WTC11 (cell line): ENCODE data around the gene PSORS1C1. TPM values are rescaled to one million over a fixed set of nuclear protein-coding genes. Genes with fewer than 3 reads are reported as not detected.

Experiments
- AFF4 ChIP-seq: sonication (generic); formaldehyde crosslinking; IDR thresholded peaks from 2 replicates; pipeline ENCODE4 v1.8.1; 2023; ENCODE audit warnings: mild to moderate bottlenecking, missing genetic modification reagents, borderline replicate concordance
- ATF1 ChIP-seq: sonication (generic); formaldehyde crosslinking; IDR thresholded peaks from 2 replicates; pipeline ENCODE4 v1.8.1; 2023; ENCODE audit warnings: mild to moderate bottlenecking, moderate library complexity, missing genetic modification reagents
- CBFB ChIP-seq: sonication (generic); formaldehyde crosslinking; IDR thresholded peaks from 2 replicates; pipeline ENCODE4 v1.8.1; 2022; ENCODE audit warnings: mild to moderate bottlenecking, low read depth, missing genetic modification reagents
- ELF4 ChIP-seq: sonication (generic); formaldehyde crosslinking; IDR thresholded peaks from 2 replicates; pipeline ENCODE4 v1.8.1; 2022; ENCODE audit warnings: low read depth, mild to moderate bottlenecking, moderate library complexity, missing genetic modification reagents
- ETV6 ChIP-seq: sonication (generic); formaldehyde crosslinking; IDR thresholded peaks from 2 replicates; pipeline ENCODE4 v1.8.1; 2022; ENCODE audit warnings: mild to moderate bottlenecking, missing genetic modification reagents
- FOXK1 ChIP-seq: sonication (generic); formaldehyde crosslinking; IDR thresholded peaks from 2 replicates; pipeline ENCODE4 v1.8.0; 2022; ENCODE audit warnings: mild to moderate bottlenecking, moderate library complexity, missing genetic modification reagents
- GRHL2 ChIP-seq: fragments of 250-450 bp; sonication (Bioruptor Pico); IDR thresholded peaks from 2 replicates; pipeline ENCODE4 v1.8.0; 2022; ENCODE audit warnings: mild to moderate bottlenecking, moderate library complexity; ENCODE audit not compliant: insufficient replicate concordance, severe bottlenecking
- KAT7 ChIP-seq: sonication (generic); formaldehyde crosslinking; IDR thresholded peaks from 2 replicates; pipeline ENCODE4 v1.8.1; 2023; ENCODE audit warnings: missing genetic modification reagents, mild to moderate bottlenecking, borderline replicate concordance
- NFYB ChIP-seq: sonication (generic); formaldehyde crosslinking; conservative IDR thresholded peaks from 2 replicates; pipeline ENCODE4 v1.8.0; 2022; ENCODE audit warnings: low read depth, missing genetic modification reagents
- NR1H2 ChIP-seq: sonication (generic); formaldehyde crosslinking; IDR thresholded peaks from 2 replicates; pipeline ENCODE4 v1.9.0; 2021; ENCODE audit warnings: mild to moderate bottlenecking, moderate library complexity, missing genetic modification reagents
- OVOL2 ChIP-seq: fragments of 250-450 bp; sonication (Bioruptor Pico); IDR thresholded peaks from 2 replicates; pipeline ENCODE4 v1.9.0; 2021; ENCODE audit warnings: mild to moderate bottlenecking, borderline replicate concordance
- RELA ChIP-seq: sonication (generic); formaldehyde crosslinking; IDR thresholded peaks from 2 replicates; pipeline ENCODE4 v1.8.1; 2022; ENCODE audit warnings: missing genetic modification reagents, mild to moderate bottlenecking, borderline replicate concordance
- SMAD3 ChIP-seq: sonication (generic); formaldehyde crosslinking; IDR thresholded peaks from 2 replicates; pipeline ENCODE4 v1.8.0; 2022; ENCODE audit warnings: missing genetic modification reagents, mild to moderate bottlenecking, borderline replicate concordance
- SMAD4 ChIP-seq: sonication (generic); formaldehyde crosslinking; IDR thresholded peaks from 2 replicates; pipeline ENCODE4 v1.8.0; 2022; ENCODE audit warnings: mild to moderate bottlenecking, missing genetic modification reagents
- SP1 ChIP-seq: sonication (generic); formaldehyde crosslinking; conservative IDR thresholded peaks from 2 replicates; pipeline ENCODE4 v1.8.1; 2022; ENCODE audit warnings: missing genetic modification reagents
- TEAD1 ChIP-seq: sonication (generic); formaldehyde crosslinking; IDR thresholded peaks from 2 replicates; pipeline ENCODE4 v1.8.0; 2022; ENCODE audit warnings: mild to moderate bottlenecking, missing genetic modification reagents
- TEAD4 ChIP-seq: sonication (generic); formaldehyde crosslinking; IDR thresholded peaks from 2 replicates; pipeline ENCODE4 v1.8.0; 2022; ENCODE audit warnings: mild to moderate bottlenecking, missing genetic modification reagents
- ZNF121 ChIP-seq: sonication (generic); formaldehyde crosslinking; IDR thresholded peaks from 2 replicates; pipeline ENCODE4 v1.8.0; 2023; ENCODE audit warnings: missing genetic modification reagents
- ZNF138 ChIP-seq: sonication (generic); formaldehyde crosslinking; conservative IDR thresholded peaks from 2 replicates; pipeline ENCODE4 v1.8.1; 2022; ENCODE audit warnings: mild to moderate bottlenecking, moderate library complexity, missing genetic modification reagents
- ZNF219 ChIP-seq: sonication (generic); formaldehyde crosslinking; IDR thresholded peaks from 2 replicates; pipeline ENCODE4 v1.8.0; 2023; ENCODE audit warnings: missing genetic modification reagents, mild to moderate bottlenecking, borderline replicate concordance
- ZNF263 ChIP-seq: sonication (generic); formaldehyde crosslinking; IDR thresholded peaks from 2 replicates; pipeline ENCODE4 v1.8.1; 2022; ENCODE audit warnings: low read depth, mild to moderate bottlenecking, moderate library complexity, missing genetic modification reagents
- ZNF281 ChIP-seq: sonication (generic); formaldehyde crosslinking; IDR thresholded peaks from 2 replicates; pipeline ENCODE4 v1.8.0; 2023; ENCODE audit warnings: mild to moderate bottlenecking, missing genetic modification reagents
- ZNF396 ChIP-seq: fragments of 250-450 bp; sonication (Bioruptor Pico); IDR thresholded peaks from 2 replicates; pipeline ENCODE4 v1.8.0; 2021; ENCODE audit warnings: mild to moderate bottlenecking, moderate library complexity, borderline replicate concordance
- ZNF416 ChIP-seq: fragments of 250-450 bp; sonication (Bioruptor Pico); IDR thresholded peaks from 2 replicates; pipeline ENCODE4 v1.9.0; 2021; ENCODE audit warnings: mild to moderate bottlenecking, inconsistent platforms
- ZNF423 ChIP-seq: fragments of 250-450 bp; sonication (Bioruptor Pico); IDR thresholded peaks from 2 replicates; pipeline ENCODE4 v2.1.2; 2022; ENCODE audit warnings: mild to moderate bottlenecking, moderate library complexity
- total RNA-seq: library from RNA; stranded (reverse); gene quantifications from 3 replicates; pipeline ENCODE4 v1.2.3, GENCODE V29; 2021
- TF ChIP-seq, protein P1 (sequence below): sonication (generic); formaldehyde crosslinking; IDR thresholded peaks from 2 replicates; pipeline ENCODE4 v1.8.0; 2023; ENCODE audit warnings: missing genetic modification reagents
- TF ChIP-seq, protein P2 (sequence below): sonication (generic); formaldehyde crosslinking; IDR thresholded peaks from 2 replicates; pipeline ENCODE4 v1.8.1; 2022; ENCODE audit warnings: mild to moderate bottlenecking, missing genetic modification reagents, moderate library complexity, borderline replicate concordance
- TF ChIP-seq, protein P3 (sequence below): sonication (generic); formaldehyde crosslinking; IDR thresholded peaks from 2 replicates; pipeline ENCODE4 v1.8.1; 2023; ENCODE audit warnings: mild to moderate bottlenecking, missing genetic modification reagents, moderate library complexity
- TF ChIP-seq, protein P4 (sequence below): fragments of 250-450 bp; sonication (Bioruptor Pico); IDR thresholded peaks from 2 replicates; pipeline ENCODE4 v1.9.0; 2021; ENCODE audit warnings: moderate library complexity, mild to moderate bottlenecking, inconsistent platforms, borderline replicate concordance

PSORS1C1 gene
- total RNA-seq, 1 experiment from 2014 or later: 0.66 TPM

DNA sequence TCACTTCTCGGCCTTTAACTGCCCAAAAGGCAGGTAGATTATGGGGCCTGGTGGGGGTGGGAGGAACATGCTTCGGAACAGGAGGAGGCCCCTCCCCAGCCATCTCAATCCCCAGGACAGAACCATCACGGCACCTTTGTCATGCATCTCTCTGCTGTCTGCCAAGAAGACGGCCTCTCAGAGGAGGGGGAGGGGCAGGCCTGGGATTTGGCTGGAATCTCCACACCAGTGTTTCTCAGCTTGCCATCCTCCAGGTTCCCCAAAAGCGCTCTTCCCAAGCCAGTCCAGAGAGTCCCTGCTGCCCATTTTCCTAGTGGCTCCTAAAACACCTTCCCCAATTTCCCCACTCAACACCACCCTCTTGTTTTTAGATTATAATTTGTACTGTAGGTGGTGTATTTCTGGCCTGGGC lies 58.4 kb downstream of the PSORS1C1 start (continued):
- TF ChIP-seq GRHL2 (CRISPR knock-in tag) (no peak), ZNF281 (peak; percentile 99), ZNF423 (CRISPR knock-in tag) (peak; percentile 43; the same call in 1 of the 2 replicates), ATF1 (CRISPR knock-in tag) (no peak), AFF4 (CRISPR knock-in tag) (peak; percentile 67; the same call in 1 of the 2 replicates), OVOL2 (CRISPR knock-in tag) (no peak), NR1H2 (CRISPR knock-in tag) (no peak), FOXK1 (CRISPR knock-in tag) (peak; percentile 69; the same call in 1 of the 2 replicates), SMAD4 (CRISPR knock-in tag) (peak; percentile 58; the same call in 1 of the 2 replicates), SMAD3 (CRISPR knock-in tag) (no peak), KAT7 (no peak), TEAD1 (peak; percentile 97), ETV6 (CRISPR knock-in tag) (peak; percentile 88), RELA (no peak), NFYB (CRISPR knock-in tag) (no peak), TEAD4 (CRISPR knock-in tag) (no peak), ZNF396 (CRISPR knock-in tag) (no peak), ZNF219 (CRISPR knock-in tag) (no peak), ZNF263 (CRISPR knock-in tag) (no peak), CBFB (no peak), ZNF138 (CRISPR knock-in tag) (no peak), ELF4 (CRISPR knock-in tag) (no peak), SP1 (CRISPR knock-in tag) (no peak; the same call in 1 of the 2 replicates), ZNF416 (CRISPR knock-in tag) (no peak), ZNF121 (CRISPR knock-in tag) (no peak)
- TF ChIP-seq, protein P1, sequence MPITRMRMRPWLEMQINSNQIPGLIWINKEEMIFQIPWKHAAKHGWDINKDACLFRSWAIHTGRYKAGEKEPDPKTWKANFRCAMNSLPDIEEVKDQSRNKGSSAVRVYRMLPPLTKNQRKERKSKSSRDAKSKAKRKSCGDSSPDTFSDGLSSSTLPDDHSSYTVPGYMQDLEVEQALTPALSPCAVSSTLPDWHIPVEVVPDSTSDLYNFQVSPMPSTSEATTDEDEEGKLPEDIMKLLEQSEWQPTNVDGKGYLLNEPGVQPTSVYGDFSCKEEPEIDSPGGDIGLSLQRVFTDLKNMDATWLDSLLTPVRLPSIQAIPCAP: peak; percentile 81
- TF ChIP-seq, protein P2, sequence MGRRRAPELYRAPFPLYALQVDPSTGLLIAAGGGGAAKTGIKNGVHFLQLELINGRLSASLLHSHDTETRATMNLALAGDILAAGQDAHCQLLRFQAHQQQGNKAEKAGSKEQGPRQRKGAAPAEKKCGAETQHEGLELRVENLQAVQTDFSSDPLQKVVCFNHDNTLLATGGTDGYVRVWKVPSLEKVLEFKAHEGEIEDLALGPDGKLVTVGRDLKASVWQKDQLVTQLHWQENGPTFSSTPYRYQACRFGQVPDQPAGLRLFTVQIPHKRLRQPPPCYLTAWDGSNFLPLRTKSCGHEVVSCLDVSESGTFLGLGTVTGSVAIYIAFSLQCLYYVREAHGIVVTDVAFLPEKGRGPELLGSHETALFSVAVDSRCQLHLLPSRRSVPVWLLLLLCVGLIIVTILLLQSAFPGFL (CRISPR knock-in tag): no peak
- TF ChIP-seq, protein P3, sequence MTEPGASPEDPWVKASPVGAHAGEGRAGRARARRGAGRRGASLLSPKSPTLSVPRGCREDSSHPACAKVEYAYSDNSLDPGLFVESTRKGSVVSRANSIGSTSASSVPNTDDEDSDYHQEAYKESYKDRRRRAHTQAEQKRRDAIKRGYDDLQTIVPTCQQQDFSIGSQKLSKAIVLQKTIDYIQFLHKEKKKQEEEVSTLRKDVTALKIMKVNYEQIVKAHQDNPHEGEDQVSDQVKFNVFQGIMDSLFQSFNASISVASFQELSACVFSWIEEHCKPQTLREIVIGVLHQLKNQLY (CRISPR knock-in tag): no peak
- TF ChIP-seq, protein P4, sequence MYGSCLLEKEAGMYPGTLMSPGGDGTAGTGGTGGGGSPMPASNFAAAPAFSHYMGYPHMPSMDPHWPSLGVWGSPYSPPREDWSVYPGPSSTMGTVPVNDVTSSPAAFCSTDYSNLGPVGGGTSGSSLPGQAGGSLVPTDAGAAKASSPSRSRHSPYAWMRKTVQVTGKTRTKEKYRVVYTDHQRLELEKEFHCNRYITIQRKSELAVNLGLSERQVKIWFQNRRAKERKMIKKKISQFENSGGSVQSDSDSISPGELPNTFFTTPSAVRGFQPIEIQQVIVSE: no peak
